CMK (cell line): ENCODE measurements around the gene TTC28.
"Not testable (repeated sequence)": the region's sequence is repeated elsewhere in the genome, so short reads cannot be mapped to it uniquely, and the experiment has no call there.

Experiments
- DNase-seq: peaks from one replicate; pipeline ENCODE4 v3.0.0-alpha.2; 2010; ENCODE audit warnings: low read depth

Gene TTC28

GRCh38 chr22:28183078-28183860, 496.4 kb downstream of the TTC28 start:
- no peak for DNase-seq

- DNase-seq, result no peak
Measured at GRCh38 chr22:28180804-28181731, 498.6 kb downstream of the TTC28 start.

GRCh38 chr22:28179392-28179791, 500.2 kb downstream of the TTC28 start:
- no peak for DNase-seq

GRCh38 chr22:28175730-28176492, 503.7 kb downstream of the TTC28 start:
- DNase-seq, result no peak

GRCh38 chr22:28174509-28174908, 505.1 kb downstream of the TTC28 start:
- no peak for DNase-seq

- no peak for DNase-seq
Measured at GRCh38 chr22:28172892-28173670, 506.6 kb downstream of the TTC28 start.

GRCh38 chr22:28171712-28172111, 507.9 kb downstream of the TTC28 start:
- DNase-seq, result no peak

- DNase-seq, result no peak
Measured at GRCh38 chr22:28171115-28171514, 508.5 kb downstream of the TTC28 start.

GRCh38 chr22:28169314-28169713, 510.3 kb downstream of the TTC28 start:
- DNase-seq, result not testable (repeated sequence)

- DNase-seq, result no peak
Measured at GRCh38 chr22:28155808-28156207, 523.8 kb downstream of the TTC28 start.

GRCh38 chr22:28154861-28155260, 524.8 kb downstream of the TTC28 start:
- no peak for DNase-seq

- DNase-seq, result no peak
Measured at GRCh38 chr22:28151151-28151816, 528.4 kb downstream of the TTC28 start.

- no peak for DNase-seq
Measured at GRCh38 chr22:28148816-28149465, 530.7 kb downstream of the TTC28 start.

GRCh38 chr22:28147401-28147800, 532.2 kb downstream of the TTC28 start:
- no peak for DNase-seq

- no peak for DNase-seq
Measured at GRCh38 chr22:28146401-28147314, 533.0 kb downstream of the TTC28 start.

- no peak for DNase-seq
Measured at GRCh38 chr22:28143961-28144745, 535.5 kb downstream of the TTC28 start.

GRCh38 chr22:28143241-28143865, 536.3 kb downstream of the TTC28 start:
- no peak for DNase-seq

- no peak for DNase-seq
Measured at GRCh38 chr22:28142361-28142961, 537.2 kb downstream of the TTC28 start.
